Thyroid gland (tissue), 4 donors: ENCODE measurements around the gene ATP9B. TPM values are rescaled to one million over a fixed set of nuclear protein-coding genes. Genes with fewer than 3 reads are reported as not detected.

Source experiments
- DNase-seq, 2 donors: peaks; one replicate each; pipeline ENCODE4 v3.0.0-alpha.2; 2019
- H3K27ac ChIP-seq, 3 donors: fragments of 200-600 bp; sonication (generic); 1 replicate in 2 of 3; 2 replicates in 1 of 3; pipeline ENCODE4 v1.5.1; 2016 to 2019; ENCODE audit warnings: mild to moderate bottlenecking in 1 of 3, moderate library complexity in 1 of 3
- H3K27me3 ChIP-seq: fragments of 200-600 bp; sonication (generic); one replicate; pipeline ENCODE4 v1.5.1; 2019
- H3K36me3 ChIP-seq, 2 donors: fragments of 200-600 bp; sonication (generic); one replicate each; pipeline ENCODE4 v1.5.1; 2016 to 2019
- H3K4me1 ChIP-seq, 2 donors: fragments of 200-600 bp; sonication (generic); one replicate each; pipeline ENCODE4 v1.5.1; 2017 to 2019
- H3K4me3 ChIP-seq, 3 donors: fragments of 200-600 bp; sonication (generic); replicated peaks in 1 of 3; 1 replicate in 2 of 3; 2 replicates in 1 of 3; pipeline ENCODE4 v1.5.1; 2016; ENCODE audit warnings: mild to moderate bottlenecking in 1 of 3
- H3K9me3 ChIP-seq: fragments of 200-600 bp; sonication (generic); one replicate; pipeline ENCODE4 v1.5.1; 2017
- CTCF ChIP-seq, 6 experiments: fragments of 200-600 bp in 3 of 6; fragments of 450-650 bp in 3 of 6; sonication (generic) in 3 of 6; IDR thresholded peaks; one replicate each; pipeline ENCODE4 v1.5.1; 2016 to 2019; ENCODE audit warnings: antibody characterized with exemption in 6 of 6, mild to moderate bottlenecking in 2 of 6, inconsistent platforms in 1 of 6, moderate library complexity in 1 of 6
- POLR2A ChIP-seq, 2 donors: fragments of 450-650 bp; IDR thresholded peaks; one replicate each; pipeline ENCODE4 v1.6.1; 2017; ENCODE audit warnings: antibody characterized with exemption in 2 of 2, mild to moderate bottlenecking in 2 of 2, moderate library complexity in 1 of 2
- WGBS, 2 donors: methylation state at CpG; one replicate each; pipeline ENCODE4 v1.1.5; 2017; 5-methylcytosine and 5-hydroxymethylcytosine counted together
- intact Hi-C: fragments of 100-400 bp; cut with DNase I; formaldehyde crosslinking; loops from one replicate; pipeline ENCODE4 v1.15.1; 2023
- total RNA-seq, 4 donors: library from RNA; depleted of rRNA; stranded (reverse); fragments of >200 nt; gene quantifications; one replicate each; pipeline ENCODE4 v1.2.3, GENCODE V29; 2016

Gene ATP9B
- total RNA-seq, 4 donors from 2014 or later: 30.6 to 58.1 (median 48.2) TPM

GRCh38 chr18:79403723-79404566, 334.8 kb downstream of the ATP9B start:
- peak overlapping the region in 2 of 3 donors; percentile 26 to 68 for H3K27ac ChIP-seq
- no peaks in the 10 kb centered on the region for H3K36me3 ChIP-seq
- no peaks in the 10 kb centered on the region for H3K27me3 ChIP-seq
- no peaks in the 10 kb centered on the region for H3K9me3 ChIP-seq
- WGBS, 2 donors: 69 to 77% methylated on average over 31 of the region's 31 CpGs
- H3K4me1 ChIP-seq: peaks cover 17 to 30% of the 10 kb centered on the region in 2 donors
- no peak overlapping the region for H3K4me3 ChIP-seq
- DNase-seq: no peak
- TF ChIP-seq CTCF (IDR thresholded peaks at IDR 0.05) (no peak), POLR2A (IDR thresholded peaks at IDR 0.05) (no peak)
- intact Hi-C loops: no loop called here

- peaks cover 11 to 24% of the 10 kb centered on the region in 2 donors for H3K4me1 ChIP-seq
- intact Hi-C loops: no loop called here
- H3K36me3 ChIP-seq: no peaks in the 10 kb centered on the region
- no peak for DNase-seq
- 86 to 89% methylated on average over 12 of the region's 12 CpGs for WGBS, 2 donors
- H3K27ac ChIP-seq: peak overlapping the region in 2 of 3 donors; percentile 2 to 68
- no peaks in the 10 kb centered on the region for H3K27me3 ChIP-seq
- H3K9me3 ChIP-seq: no peaks in the 10 kb centered on the region
- no peak for TF ChIP-seq CTCF (IDR thresholded peaks at IDR 0.05)
- no peak for TF ChIP-seq POLR2A (IDR thresholded peaks at IDR 0.05)
- H3K4me3 ChIP-seq: no peak overlapping the region
Observed at GRCh38 chr18:79404567-79404910, 335.3 kb downstream of the ATP9B start.

- peaks cover 7 to 23% of the 10 kb centered on the region in 2 donors for H3K4me1 ChIP-seq
- no peak for DNase-seq
- no peaks in the 10 kb centered on the region for H3K27me3 ChIP-seq
- peak overlapping the region in 2 of 3 donors; percentile 68 to 73 for H3K27ac ChIP-seq
- no peaks in the 10 kb centered on the region for H3K36me3 ChIP-seq
- H3K9me3 ChIP-seq: no peaks in the 10 kb centered on the region
- intact Hi-C loops: no loop called here
- 78 to 80% methylated on average over 19 to 23 of the region's 23 CpGs for WGBS, 2 donors
- TF ChIP-seq POLR2A (IDR thresholded peaks at IDR 0.05) (no peak), CTCF (IDR thresholded peaks at IDR 0.05) (no peak)
- no peak overlapping the region for H3K4me3 ChIP-seq
Observed at GRCh38 chr18:79405019-79405780, 336.0 kb downstream of the ATP9B start.

- DNase-seq: peak in 1 of 2 donors; percentile 46
- intact Hi-C loops: no loop called here
- no peak for TF ChIP-seq CTCF (IDR thresholded peaks at IDR 0.05)
- peak in 1 of 2 donors; percentile 39 for TF ChIP-seq POLR2A (IDR thresholded peaks at IDR 0.05)
- Histone ChIP-seq H3K36me3 (peaks cover 0 to under 1% of the 10 kb centered on the region in 2 donors), H3K9me3 (no peaks in the 10 kb centered on the region), H3K4me3 (no peak overlapping the region), H3K27me3 (no peaks in the 10 kb centered on the region), H3K27ac (peak overlapping the region in 2 of 3 donors; percentile 68 to 73), H3K4me1 (peaks cover 7 to 23% of the 10 kb centered on the region in 2 donors)
- WGBS, 2 donors: 68 to 71% methylated on average over 27 of the region's 27 CpGs
Observed at GRCh38 chr18:79405781-79406575, 336.8 kb downstream of the ATP9B start.
